Activated CD4-positive, alpha-beta T cell treated with anti-CD3 and anti-CD28 coated beads, Interleukin-2, amount 50 U/mL, for 16 hours (primary cell): ENCODE results near the gene SEC23A.
A peak's percentile ranks its signal among the peaks of the same experiment; 100 is the strongest.
"Not testable (repeated sequence)": the region's sequence is repeated elsewhere in the genome, so short reads cannot be mapped to it uniquely, and the experiment has no call there.

Experiments used
- DNase-seq: peaks from one replicate; pipeline ENCODE4 v3.0.0-alpha.2; 2020

The SEC23A gene

DNA sequence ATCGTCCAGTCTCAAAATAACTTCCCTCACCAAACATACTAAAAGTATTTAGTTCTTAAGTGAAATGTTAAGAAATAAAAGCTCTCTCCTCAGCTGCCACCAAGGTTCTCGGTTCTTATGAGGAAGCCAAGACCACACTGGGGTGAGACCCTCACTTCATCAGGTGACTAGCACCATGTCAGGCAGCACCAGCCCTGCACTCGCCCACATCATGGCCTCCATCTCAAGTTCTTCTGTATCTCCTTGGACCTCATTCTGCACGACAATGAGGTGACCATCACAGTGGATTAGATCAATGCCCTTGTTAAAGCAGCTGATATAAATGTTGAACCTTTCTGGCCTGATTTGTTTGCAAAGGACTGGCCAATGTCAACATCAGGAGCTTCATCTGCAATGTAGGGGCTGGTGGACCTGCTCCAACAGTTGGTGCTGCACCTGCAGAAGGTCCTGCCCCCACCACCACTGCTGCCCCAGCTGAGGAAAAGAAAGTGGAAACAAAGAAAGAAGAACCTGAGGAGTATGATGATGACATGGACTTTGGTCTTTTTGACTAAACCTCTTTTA is 12.4 kb downstream of the SEC23A start:
- no peak for DNase-seq

DNA sequence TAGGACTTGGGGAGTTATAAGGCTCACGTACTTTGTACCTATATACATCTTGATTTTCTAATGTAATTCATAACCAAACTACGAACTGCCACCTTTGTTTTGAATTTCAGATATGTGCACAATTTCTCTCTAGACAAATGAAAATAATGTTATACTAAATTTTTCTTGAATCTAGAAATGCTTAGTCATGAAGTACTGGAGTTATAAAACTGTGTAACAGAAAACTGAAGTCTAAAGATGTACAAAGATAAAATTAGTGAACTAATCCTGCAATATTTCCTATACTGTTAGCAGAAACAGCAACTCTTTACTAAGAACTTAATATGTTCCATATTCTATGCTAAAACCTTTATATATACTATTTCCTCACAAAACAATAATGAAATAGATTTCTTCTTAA is 15.5 kb downstream of the SEC23A start:
- DNase-seq, result no peak

DNA sequence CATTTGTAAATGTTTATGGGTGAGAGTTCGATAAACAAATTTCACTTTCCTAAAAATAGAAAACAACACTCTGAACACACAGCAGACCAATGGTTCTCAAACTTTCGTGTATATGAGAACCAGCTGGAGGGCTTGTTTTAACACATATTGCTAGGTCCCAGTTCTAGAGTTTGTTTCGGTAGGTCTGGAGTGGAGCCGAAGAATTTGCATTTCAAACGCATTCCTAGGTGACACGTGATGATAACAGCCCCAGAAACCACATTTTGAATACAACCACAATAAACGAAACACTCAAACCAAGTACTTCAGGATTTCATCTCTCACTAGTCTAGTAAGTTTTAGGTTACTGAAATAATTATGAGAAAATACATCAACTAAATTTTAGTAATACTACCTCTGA is 17.1 kb downstream of the SEC23A start:
- no peak for DNase-seq

- no peak for DNase-seq
Observed at GRCh38 chr14:39083127-39083526, 19.9 kb downstream of the SEC23A start.

GRCh38 chr14:39080886-39081285 is 22.1 kb downstream of the SEC23A start:
- DNase-seq, result no peak

DNA sequence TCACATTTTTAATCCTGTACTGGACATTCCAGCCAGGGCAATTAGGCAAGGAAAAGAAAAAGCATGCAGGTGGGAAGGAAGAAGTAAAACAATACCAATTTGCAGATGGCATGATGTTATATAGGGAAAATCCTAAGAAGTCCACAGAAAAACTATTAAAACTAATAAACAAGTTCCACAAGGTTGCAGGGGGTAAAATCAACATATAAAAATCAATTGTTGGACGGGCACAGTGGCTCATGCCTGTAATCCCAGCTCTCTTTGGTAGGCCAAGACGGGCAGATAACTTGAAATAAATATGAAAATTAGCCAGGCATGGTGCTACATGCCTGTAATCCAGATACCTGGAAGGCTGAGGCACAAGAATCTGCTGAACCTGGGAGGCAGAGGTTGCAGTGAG is 31.9 kb downstream of the SEC23A start:
- no peak for DNase-seq

DNA sequence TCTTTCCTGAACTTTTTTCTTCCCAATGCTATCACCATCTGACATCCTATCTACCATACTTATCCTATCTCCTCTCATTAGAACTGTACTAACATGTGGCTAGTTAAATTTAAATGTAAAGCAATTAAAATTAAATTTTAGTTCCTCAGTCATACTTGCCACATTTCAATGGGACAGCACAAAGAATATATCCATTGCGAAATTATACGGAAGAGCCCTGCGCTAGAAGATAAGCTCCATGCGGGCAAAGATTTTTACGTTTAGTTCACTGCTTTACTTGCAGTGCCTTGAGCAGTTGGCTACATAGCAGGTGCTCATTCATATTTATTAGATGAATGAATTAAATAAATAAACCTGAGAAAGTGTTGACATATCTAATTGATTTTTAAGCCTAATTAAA is 33.1 kb downstream of the SEC23A start:
- DNase-seq, result no peak

DNA sequence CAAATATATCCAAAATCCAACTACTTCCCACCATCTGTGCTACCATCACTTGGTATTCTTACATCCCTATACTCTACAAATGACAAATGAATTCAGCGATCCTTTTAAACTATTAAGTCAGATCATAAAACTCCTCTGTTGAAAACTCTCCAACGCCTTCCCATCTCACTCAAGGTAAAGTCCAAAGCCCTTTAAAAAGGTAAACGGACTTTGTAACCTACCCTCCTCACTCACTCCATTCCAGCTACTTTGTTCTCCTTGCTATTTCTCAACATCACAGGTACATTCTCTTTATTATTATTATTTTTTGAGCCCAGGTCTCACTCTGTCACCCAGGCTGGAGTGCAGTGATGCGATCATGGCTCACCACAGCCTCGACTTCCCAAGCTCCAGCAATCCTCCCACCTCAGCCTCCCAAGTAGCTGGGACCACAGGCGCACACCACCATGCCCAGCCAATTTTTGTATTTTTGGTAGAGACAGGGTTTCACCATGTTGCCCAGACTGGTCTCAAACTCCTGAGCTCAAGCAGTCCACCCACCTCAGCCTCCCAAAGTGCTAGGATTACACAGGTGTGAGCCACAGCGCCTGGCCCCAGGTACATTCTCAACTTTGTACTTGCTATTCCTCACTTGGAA is 33.7 kb downstream of the SEC23A start:
- not testable (repeated sequence) for DNase-seq

- DNase-seq, result no peak
Observed at GRCh38 chr14:39060818-39061437, 42.1 kb downstream of the SEC23A start.

DNA sequence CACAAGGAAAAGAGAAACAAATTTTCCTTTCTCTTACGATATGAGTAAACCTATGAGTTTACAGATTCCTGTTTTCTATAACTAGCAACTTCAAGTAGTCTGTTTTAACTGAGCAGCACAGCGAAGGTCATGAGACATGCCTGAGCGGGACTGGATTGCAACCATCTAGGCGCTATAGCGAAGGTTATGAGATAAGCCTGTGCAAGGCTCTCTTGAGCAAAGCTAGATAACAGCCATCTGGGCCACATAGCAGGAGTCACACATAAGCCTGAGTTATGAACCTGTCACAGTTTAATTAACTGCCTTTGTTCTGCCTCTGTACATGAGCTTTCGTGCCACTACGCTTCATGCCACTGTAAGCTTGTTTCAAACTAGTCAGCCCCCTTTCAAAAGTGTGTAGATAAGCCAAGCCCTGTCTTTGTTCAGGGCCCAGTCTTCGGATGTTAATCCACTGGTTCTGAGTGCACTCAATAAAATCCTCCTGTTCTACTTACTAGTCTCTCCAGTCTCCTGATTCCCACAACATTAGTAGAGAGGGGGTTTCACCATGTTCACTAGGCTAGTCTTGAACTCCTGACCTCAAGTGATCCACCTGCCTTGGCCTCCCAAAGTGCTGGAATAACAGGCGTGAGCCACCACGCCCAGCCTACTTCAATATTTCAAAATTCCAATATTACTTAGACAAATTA is 47.1 kb downstream of the SEC23A start:
- DNase-seq, result no peak

- not testable (repeated sequence) for DNase-seq
Observed at GRCh38 chr14:39052869-39053454, 50.1 kb downstream of the SEC23A start.

DNA sequence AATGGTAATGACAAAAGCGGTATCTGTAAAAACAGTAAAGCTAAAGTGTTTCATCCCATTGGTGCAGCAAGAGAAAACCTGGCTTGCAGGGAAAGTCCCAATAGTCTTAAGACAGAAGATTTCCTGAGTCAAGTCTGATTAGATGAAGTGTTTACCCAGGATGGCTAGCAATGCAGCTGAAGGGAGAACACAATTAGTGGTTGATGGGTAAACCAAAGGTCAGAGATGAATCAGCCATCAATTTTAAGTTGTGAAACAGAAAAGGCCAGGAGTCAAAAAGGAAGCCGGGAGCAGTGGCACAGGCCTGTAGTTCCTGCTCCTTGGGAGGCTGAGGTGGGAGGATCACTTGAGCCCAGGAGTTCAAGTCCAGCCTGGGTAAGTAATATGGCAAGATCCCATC is 52.6 kb downstream of the SEC23A start:
- peak; percentile 12 for DNase-seq

DNA sequence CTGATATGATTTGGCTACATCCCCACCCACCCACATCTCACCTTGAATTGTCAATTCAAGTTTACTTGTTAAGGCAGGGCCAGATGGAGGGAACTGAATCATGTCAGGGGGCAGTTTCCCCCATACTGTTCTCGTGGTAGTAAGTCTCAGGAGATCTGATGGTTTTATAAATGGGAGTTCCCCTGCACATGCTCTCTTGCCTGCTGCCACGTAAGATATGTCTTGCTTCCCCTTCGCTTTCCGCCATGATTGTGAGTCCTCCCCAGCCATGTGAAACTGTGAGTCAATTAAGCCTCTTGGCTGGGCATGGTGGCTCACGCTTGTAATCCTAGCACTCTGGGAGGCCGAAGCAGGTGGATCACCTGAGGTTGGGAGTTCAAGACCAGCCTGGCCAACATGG is 57.1 kb downstream of the SEC23A start:
- DNase-seq, result not testable (repeated sequence)

DNA sequence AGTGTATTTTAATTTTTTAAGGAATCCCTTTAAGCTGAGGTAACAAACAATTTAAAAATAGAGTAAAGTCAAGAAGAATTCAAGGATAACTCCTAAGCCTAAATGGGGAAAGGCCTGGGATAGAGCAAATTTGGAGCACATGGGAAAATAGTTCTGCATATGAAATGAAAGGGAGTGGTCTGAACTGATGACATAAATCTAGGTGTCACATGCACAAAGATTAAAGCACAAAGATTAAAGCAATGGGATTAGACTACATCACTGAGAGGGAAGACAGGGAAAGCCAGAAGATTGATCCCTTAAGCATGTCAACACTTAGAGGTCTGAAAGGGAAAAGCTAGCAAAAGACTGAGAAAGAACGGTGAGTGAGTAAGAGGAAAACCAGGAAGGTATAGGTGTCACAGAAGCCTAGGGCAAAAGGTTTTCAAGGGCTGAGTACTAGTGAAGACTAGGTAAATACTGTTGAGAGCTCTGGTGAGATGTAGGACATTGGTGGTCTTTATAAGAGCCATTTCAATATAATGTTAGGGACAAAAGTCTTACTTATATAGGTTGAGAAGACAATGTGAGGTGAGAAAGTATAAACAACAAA is 59.6 kb downstream of the SEC23A start:
- no peak for DNase-seq

GRCh38 chr14:39040529-39040928 is 62.5 kb downstream of the SEC23A start:
- no peak for DNase-seq

GRCh38 chr14:39038542-39038941 is 64.5 kb downstream of the SEC23A start:
- DNase-seq, result no peak

GRCh38 chr14:39036760-39037159 is 66.3 kb downstream of the SEC23A start:
- DNase-seq, result no peak

GRCh38 chr14:39035336-39035735 is 67.7 kb downstream of the SEC23A start:
- DNase-seq, result no peak

- no peak for DNase-seq
Observed at GRCh38 chr14:39034481-39035296, 68.3 kb downstream of the SEC23A start.

DNA sequence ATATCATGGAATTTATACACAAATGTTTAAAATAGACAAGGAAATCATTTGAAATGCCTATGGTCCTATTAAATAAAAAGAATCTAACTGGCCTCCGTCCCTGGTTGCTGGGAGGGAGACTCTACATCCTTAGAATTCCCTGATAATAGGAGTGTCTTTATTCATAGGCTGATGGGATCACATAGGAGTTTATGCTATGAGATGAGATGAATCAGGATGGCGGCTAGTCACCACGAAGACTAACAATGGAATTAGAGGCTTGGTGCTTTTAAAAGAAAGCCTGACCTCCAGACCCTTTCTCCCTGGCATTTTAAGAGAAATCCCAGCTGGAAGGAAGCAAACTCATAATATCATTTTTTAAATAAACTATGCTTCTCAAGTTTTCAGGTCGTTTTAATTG is 69.7 kb downstream of the SEC23A start:
- DNase-seq, result no peak

- no peak for DNase-seq
Observed at GRCh38 chr14:39030209-39030608, 72.8 kb downstream of the SEC23A start.

GRCh38 chr14:39029789-39030188 is 73.2 kb downstream of the SEC23A start:
- DNase-seq, result no peak
